Measurements from ENCODE around the gene GOSR1. TPM values are rescaled to one million over a fixed set of nuclear protein-coding genes. Genes with fewer than 3 reads are reported as not detected.
"Not testable (repeated sequence)": the region's sequence is repeated elsewhere in the genome, so short reads cannot be mapped to it uniquely, and the experiment has no call there.

GOSR1 gene
- total RNA-seq = 60.5 TPM

GRCh38 chr17:30477083-30477773, at the start of gene GOSR1:
Gene GOSR1 (plus strand): TSS chr17:30477408. CDS start chr17:30477434, 26 bp downstream.
- DNase-seq (ENCODE audit: low spot score) = peak; percentile 95
- intact Hi-C loops (cut with DNase I) = no loop called here
- ATAC-seq = peak; percentile 100

GRCh38 chr17:30427611-30428010, 49.6 kb upstream of the GOSR1 start:
- intact Hi-C loops (cut with DNase I) = no loop called here
- ATAC-seq (no peak), DNase-seq (ENCODE audit: low spot score) (no peak)

GRCh38 chr17:30429155-30429554, 48.1 kb upstream of the GOSR1 start:
- ATAC-seq = no peak
- intact Hi-C loops (cut with DNase I) = no loop called here
- DNase-seq (ENCODE audit: low spot score) = no peak

- ATAC-seq (no peak), DNase-seq (ENCODE audit: low spot score) (no peak)
- intact Hi-C loops (cut with DNase I) = no loop called here
Measured at GRCh38 chr17:30433514-30433913, 43.7 kb upstream of the GOSR1 start.

GRCh38 chr17:30436729-30437128, 40.5 kb upstream of the GOSR1 start:
- DNase-seq (ENCODE audit: low spot score) = no peak
- intact Hi-C loops (cut with DNase I) = no loop called here
- no peak for ATAC-seq

GRCh38 chr17:30443721-30444120, 33.5 kb upstream of the GOSR1 start:
- no peak for DNase-seq (ENCODE audit: low spot score)
- intact Hi-C loops (cut with DNase I) = no loop called here
- ATAC-seq = no peak

GRCh38 chr17:30446640-30447039, 30.6 kb upstream of the GOSR1 start:
- ATAC-seq; intact Hi-C loops (cut with DNase I); DNase-seq (ENCODE audit: low spot score): not testable (repeated sequence)

- intact Hi-C loops (cut with DNase I) = no loop called here
- DNase-seq (ENCODE audit: low spot score) (no peak), ATAC-seq (no peak)
Measured at GRCh38 chr17:30449480-30449879, 27.7 kb upstream of the GOSR1 start.

GRCh38 chr17:30450125-30451027, 26.8 kb upstream of the GOSR1 start:
- intact Hi-C loops (cut with DNase I) = no loop called here
- DNase-seq (ENCODE audit: low spot score) = no peak
- ATAC-seq = no peak

- DNase-seq (ENCODE audit: low spot score) (no peak), ATAC-seq (no peak)
- intact Hi-C loops (cut with DNase I) = no loop called here
Measured at GRCh38 chr17:30454635-30455034, 22.6 kb upstream of the GOSR1 start.

- intact Hi-C loops (cut with DNase I) = no loop called here
- ATAC-seq (no peak), DNase-seq (ENCODE audit: low spot score) (no peak)
Measured at GRCh38 chr17:30458371-30458770, 18.8 kb upstream of the GOSR1 start.

- ATAC-seq; DNase-seq (ENCODE audit: low spot score); intact Hi-C loops (cut with DNase I): not testable (repeated sequence)
Measured at GRCh38 chr17:30458797-30459413, 18.3 kb upstream of the GOSR1 start.

- DNase-seq (ENCODE audit: low spot score) (no peak), ATAC-seq (no peak)
- intact Hi-C loops (cut with DNase I) = no loop called here
Measured at GRCh38 chr17:30468465-30468864, 8.7 kb upstream of the GOSR1 start.

GRCh38 chr17:30472238-30472890, 4.8 kb upstream of the GOSR1 start:
- intact Hi-C loops (cut with DNase I) = no loop called here

GRCh38 chr17:30475206-30475605, 2.0 kb upstream of the GOSR1 start:
- intact Hi-C loops (cut with DNase I) = no loop called here
- DNase-seq (ENCODE audit: low spot score) (no peak), ATAC-seq (no peak)

More at GRCh38 chr17:30472238-30472890, 4.8 kb upstream of the GOSR1 start:
- DNase-seq (ENCODE audit: low spot score) = no peak
- ATAC-seq = no peak

GRCh38 chr17:30476726-30477082, 504 bp upstream of the GOSR1 start:
- intact Hi-C loops (cut with DNase I) = no loop called here
- ATAC-seq (peak; percentile 50), DNase-seq (ENCODE audit: low spot score) (no peak)

- no peak for DNase-seq (ENCODE audit: low spot score)
- ATAC-seq = peak; percentile 12
- intact Hi-C loops (cut with DNase I) = no loop called here
Measured at GRCh38 chr17:30477774-30478115, 537 bp downstream of the GOSR1 start.

GRCh38 chr17:30482555-30482954, 5.3 kb downstream of the GOSR1 start:
- intact Hi-C loops (cut with DNase I) = no loop called here
- ATAC-seq = no peak
- DNase-seq (ENCODE audit: low spot score) = no peak

GRCh38 chr17:30483159-30483558, 6.0 kb downstream of the GOSR1 start:
- intact Hi-C loops (cut with DNase I) = no loop called here
- ATAC-seq (no peak), DNase-seq (ENCODE audit: low spot score) (no peak)
